ENCODE data around the gene SMYD2.
A peak's percentile ranks its signal among the peaks of the same experiment; 100 is the strongest.

The SMYD2 gene

GRCh38 chr1:214331827-214332423 lies 51.0 kb downstream of the SMYD2 start:
- peak; percentile 57 for DNase-seq

GRCh38 chr1:214332946-214333798 lies 52.2 kb downstream of the SMYD2 start:
- peak; percentile 25 for DNase-seq

- DNase-seq = no peak
Observed at GRCh38 chr1:214335567-214335966, 54.6 kb downstream of the SMYD2 start.

- DNase-seq = no peak
Observed at GRCh38 chr1:214337015-214337414, 56.1 kb downstream of the SMYD2 start.

GRCh38 chr1:214337511-214337910 lies 56.6 kb downstream of the SMYD2 start:
- DNase-seq = no peak

- DNase-seq = no peak
Observed at GRCh38 chr1:214338212-214338611, 57.3 kb downstream of the SMYD2 start.

GRCh38 chr1:214341459-214341858 lies 60.5 kb downstream of the SMYD2 start:
- no peak for DNase-seq

GRCh38 chr1:214341932-214342331 lies 61.0 kb downstream of the SMYD2 start:
- DNase-seq = no peak

GRCh38 chr1:214342525-214342924 lies 61.6 kb downstream of the SMYD2 start:
- no peak for DNase-seq

- DNase-seq = no peak
Observed at GRCh38 chr1:214344897-214345296, 63.9 kb downstream of the SMYD2 start.

GRCh38 chr1:214349008-214349407 lies 68.0 kb downstream of the SMYD2 start:
- DNase-seq = no peak

GRCh38 chr1:214349781-214350180 lies 68.8 kb downstream of the SMYD2 start:
- no peak for DNase-seq

GRCh38 chr1:214351551-214352277 lies 70.8 kb downstream of the SMYD2 start:
- DNase-seq = no peak

GRCh38 chr1:214352838-214353237 lies 71.9 kb downstream of the SMYD2 start:
- no peak for DNase-seq

GRCh38 chr1:214354440-214355148 lies 73.6 kb downstream of the SMYD2 start:
- DNase-seq = no peak

- DNase-seq = no peak
Observed at GRCh38 chr1:214360116-214360515, 79.2 kb downstream of the SMYD2 start.

GRCh38 chr1:214360525-214361164 lies 79.7 kb downstream of the SMYD2 start:
- DNase-seq = no peak

GRCh38 chr1:214361636-214362035 lies 80.7 kb downstream of the SMYD2 start:
- no peak for DNase-seq

- no peak for DNase-seq
Observed at GRCh38 chr1:214362188-214362882, 81.4 kb downstream of the SMYD2 start.

- DNase-seq = no peak
Observed at GRCh38 chr1:214363386-214363785, 82.4 kb downstream of the SMYD2 start.

- DNase-seq = no peak
Observed at GRCh38 chr1:214364386-214364785, 83.4 kb downstream of the SMYD2 start.

GRCh38 chr1:214364786-214365295 lies 83.9 kb downstream of the SMYD2 start:
- no peak for DNase-seq
